ENCODE data around the gene JAZF1.

DNA sequence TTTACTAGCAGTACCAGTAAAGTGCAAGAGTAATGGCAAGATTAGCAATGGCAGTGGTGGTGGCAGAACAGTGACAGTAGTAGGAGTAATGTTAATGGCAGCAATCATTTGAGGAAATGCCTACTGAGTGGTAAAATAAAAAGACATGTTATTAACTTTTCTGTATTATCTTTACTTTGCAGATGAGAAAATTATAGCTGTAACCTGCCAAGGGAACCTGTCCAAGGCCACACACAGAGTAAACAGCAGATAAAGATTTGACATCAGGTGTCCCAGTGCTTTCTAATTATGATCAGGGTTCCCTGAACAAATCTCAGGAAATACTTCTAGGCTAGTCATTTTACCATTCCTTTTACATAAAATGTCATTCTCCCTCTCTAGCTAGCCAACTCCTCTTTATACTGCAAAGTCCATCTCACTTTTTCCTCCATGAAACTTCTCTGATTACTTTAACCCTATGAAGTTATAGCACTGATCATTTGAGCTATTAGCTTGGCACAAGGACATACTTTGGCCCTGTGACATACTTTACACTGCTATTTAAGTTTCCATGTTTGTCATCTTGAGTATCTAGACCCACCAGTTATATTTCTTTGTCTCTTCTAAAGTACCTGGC, 221.6 kb downstream of the JAZF1 start:
- TF ChIP-seq CTCF (IDR thresholded peaks at IDR 0.05; ENCODE audit: low read length) (no peak), EZH2 (IDR thresholded peaks at IDR 0.05; ENCODE audit: borderline replicate concordance, low read length) (no peak)

Measured in OCI-LY1 (cell line).